ENCODE measurements around the gene SLC25A21. TPM values are rescaled to one million over a fixed set of nuclear protein-coding genes. Genes with fewer than 3 reads are reported as not detected.

SLC25A21 gene
- total and polyA plus RNA-seq, 2 experiments from 2014 or later, result 10.6 to 12.1 TPM

DNA sequence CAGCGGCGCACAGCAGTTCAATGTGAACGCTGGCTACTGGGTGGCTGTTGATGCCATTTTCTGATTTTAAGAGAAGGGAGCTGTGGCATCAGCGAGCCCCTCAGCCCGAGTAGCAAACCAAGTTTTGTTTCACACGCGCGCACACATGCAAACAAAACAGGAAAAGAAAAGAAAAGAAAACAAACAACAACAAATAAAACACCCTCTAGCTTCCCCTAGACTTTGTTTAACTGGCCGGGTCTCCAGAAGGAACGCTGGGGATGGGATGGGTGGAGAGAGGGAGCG lies 510.2 kb downstream of the SLC25A21 start:
- Histone ChIP-seq H3K36me3 (ENCODE audit: insufficient read depth) (no peaks in the 10 kb centered on the region), H2AFZ (peak overlapping the region; percentile 89), H4K20me1 (replicated peaks; ENCODE audit: insufficient read depth) (peaks cover 35% of the 10 kb centered on the region), H3K4me1 (ENCODE audit: insufficient read depth) (peaks cover 56% of the 10 kb centered on the region), H3K27ac (ENCODE audit: low read depth) (no peak overlapping the region), H3K9me2 (ENCODE audit: insufficient read depth) (no peaks in the 10 kb centered on the region), H3K4me3 (peak overlapping the region; percentile 56), H3K79me2 (replicated peaks; ENCODE audit: insufficient read depth) (no peaks in the 10 kb centered on the region), H3F3A (replicated peaks; ENCODE audit: low read depth) (peaks cover 38% of the 10 kb centered on the region), H3K27me3 (ENCODE audit: insufficient read depth) (peaks cover 96% of the 10 kb centered on the region), H3K4me2 (peak overlapping the region; percentile 92)
- no peak overlapping the region for H3K27ac Mint-ChIP-seq
- no peaks in the 10 kb centered on the region; the same call in 2 of the 3 replicates for H3K9me3 Mint-ChIP-seq
- DNase-seq (ENCODE audit: low spot score) (no peak), ATAC-seq (no peak)
- no peaks in the 10 kb centered on the region; the same call in 2 of the 3 replicates for H3K36me3 Mint-ChIP-seq (ENCODE audit: low read depth)
- H3K4me3 Mint-ChIP-seq, result peak overlapping the region; percentile 72
- H3K27me3 Mint-ChIP-seq (ENCODE audit: insufficient read depth, low read depth, poor library complexity), result peaks cover 99% of the 10 kb centered on the region
- peaks cover 53% of the 10 kb centered on the region for H3K4me1 Mint-ChIP-seq
- TF ChIP-seq, protein P1, sequence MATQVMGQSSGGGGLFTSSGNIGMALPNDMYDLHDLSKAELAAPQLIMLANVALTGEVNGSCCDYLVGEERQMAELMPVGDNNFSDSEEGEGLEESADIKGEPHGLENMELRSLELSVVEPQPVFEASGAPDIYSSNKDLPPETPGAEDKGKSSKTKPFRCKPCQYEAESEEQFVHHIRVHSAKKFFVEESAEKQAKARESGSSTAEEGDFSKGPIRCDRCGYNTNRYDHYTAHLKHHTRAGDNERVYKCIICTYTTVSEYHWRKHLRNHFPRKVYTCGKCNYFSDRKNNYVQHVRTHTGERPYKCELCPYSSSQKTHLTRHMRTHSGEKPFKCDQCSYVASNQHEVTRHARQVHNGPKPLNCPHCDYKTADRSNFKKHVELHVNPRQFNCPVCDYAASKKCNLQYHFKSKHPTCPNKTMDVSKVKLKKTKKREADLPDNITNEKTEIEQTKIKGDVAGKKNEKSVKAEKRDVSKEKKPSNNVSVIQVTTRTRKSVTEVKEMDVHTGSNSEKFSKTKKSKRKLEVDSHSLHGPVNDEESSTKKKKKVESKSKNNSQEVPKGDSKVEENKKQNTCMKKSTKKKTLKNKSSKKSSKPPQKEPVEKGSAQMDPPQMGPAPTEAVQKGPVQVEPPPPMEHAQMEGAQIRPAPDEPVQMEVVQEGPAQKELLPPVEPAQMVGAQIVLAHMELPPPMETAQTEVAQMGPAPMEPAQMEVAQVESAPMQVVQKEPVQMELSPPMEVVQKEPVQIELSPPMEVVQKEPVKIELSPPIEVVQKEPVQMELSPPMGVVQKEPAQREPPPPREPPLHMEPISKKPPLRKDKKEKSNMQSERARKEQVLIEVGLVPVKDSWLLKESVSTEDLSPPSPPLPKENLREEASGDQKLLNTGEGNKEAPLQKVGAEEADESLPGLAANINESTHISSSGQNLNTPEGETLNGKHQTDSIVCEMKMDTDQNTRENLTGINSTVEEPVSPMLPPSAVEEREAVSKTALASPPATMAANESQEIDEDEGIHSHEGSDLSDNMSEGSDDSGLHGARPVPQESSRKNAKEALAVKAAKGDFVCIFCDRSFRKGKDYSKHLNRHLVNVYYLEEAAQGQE (IDR thresholded peaks at IDR 0.05; ENCODE audit: unreplicated experiment), result no peak
- TF ChIP-seq STAT1 (IDR thresholded peaks at IDR 0.05; ENCODE audit: unreplicated experiment) (no peak), NANOG (IDR thresholded peaks at IDR 0.05; ENCODE audit: borderline replicate concordance) (no peak), POLR2AphosphoS5 (IDR thresholded peaks at IDR 0.05; ENCODE audit: low read depth) (no peak)
- TF ChIP-seq, protein P2, sequence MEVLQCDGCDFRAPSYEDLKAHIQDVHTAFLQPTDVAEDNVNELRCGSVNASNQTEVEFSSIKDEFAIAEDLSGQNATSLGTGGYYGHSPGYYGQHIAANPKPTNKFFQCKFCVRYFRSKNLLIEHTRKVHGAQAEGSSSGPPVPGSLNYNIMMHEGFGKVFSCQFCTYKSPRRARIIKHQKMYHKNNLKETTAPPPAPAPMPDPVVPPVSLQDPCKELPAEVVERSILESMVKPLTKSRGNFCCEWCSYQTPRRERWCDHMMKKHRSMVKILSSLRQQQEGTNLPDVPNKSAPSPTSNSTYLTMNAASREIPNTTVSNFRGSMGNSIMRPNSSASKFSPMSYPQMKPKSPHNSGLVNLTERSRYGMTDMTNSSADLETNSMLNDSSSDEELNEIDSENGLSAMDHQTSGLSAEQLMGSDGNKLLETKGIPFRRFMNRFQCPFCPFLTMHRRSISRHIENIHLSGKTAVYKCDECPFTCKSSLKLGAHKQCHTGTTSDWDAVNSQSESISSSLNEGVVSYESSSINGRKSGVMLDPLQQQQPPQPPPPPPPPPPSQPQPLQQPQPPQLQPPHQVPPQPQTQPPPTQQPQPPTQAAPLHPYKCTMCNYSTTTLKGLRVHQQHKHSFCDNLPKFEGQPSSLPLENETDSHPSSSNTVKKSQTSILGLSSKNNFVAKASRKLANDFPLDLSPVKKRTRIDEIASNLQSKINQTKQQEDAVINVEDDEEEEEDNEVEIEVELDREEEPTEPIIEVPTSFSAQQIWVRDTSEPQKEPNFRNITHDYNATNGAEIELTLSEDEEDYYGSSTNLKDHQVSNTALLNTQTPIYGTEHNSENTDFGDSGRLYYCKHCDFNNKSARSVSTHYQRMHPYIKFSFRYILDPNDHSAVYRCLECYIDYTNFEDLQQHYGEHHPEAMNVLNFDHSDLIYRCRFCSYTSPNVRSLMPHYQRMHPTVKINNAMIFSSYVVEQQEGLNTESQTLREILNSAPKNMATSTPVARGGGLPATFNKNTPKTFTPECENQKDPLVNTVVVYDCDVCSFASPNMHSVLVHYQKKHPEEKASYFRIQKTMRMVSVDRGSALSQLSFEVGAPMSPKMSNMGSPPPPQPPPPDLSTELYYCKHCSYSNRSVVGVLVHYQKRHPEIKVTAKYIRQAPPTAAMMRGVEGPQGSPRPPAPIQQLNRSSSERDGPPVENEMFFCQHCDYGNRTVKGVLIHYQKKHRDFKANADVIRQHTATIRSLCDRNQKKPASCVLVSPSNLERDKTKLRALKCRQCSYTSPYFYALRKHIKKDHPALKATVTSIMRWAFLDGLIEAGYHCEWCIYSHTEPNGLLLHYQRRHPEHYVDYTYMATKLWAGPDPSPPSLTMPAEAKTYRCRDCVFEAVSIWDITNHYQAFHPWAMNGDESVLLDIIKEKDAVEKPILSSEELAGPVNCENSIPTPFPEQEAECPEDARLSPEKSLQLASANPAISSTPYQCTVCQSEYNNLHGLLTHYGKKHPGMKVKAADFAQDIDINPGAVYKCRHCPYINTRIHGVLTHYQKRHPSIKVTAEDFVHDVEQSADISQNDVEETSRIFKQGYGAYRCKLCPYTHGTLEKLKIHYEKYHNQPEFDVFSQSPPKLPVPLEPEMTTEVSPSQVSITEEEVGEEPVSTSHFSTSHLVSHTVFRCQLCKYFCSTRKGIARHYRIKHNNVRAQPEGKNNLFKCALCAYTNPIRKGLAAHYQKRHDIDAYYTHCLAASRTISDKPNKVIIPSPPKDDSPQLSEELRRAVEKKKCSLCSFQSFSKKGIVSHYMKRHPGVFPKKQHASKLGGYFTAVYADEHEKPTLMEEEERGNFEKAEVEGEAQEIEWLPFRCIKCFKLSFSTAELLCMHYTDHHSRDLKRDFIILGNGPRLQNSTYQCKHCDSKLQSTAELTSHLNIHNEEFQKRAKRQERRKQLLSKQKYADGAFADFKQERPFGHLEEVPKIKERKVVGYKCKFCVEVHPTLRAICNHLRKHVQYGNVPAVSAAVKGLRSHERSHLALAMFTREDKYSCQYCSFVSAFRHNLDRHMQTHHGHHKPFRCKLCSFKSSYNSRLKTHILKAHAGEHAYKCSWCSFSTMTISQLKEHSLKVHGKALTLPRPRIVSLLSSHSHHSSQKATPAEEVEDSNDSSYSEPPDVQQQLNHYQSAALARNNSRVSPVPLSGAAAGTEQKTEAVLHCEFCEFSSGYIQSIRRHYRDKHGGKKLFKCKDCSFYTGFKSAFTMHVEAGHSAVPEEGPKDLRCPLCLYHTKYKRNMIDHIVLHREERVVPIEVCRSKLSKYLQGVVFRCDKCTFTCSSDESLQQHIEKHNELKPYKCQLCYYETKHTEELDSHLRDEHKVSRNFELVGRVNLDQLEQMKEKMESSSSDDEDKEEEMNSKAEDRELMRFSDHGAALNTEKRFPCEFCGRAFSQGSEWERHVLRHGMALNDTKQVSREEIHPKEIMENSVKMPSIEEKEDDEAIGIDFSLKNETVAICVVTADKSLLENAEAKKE (CRISPR knock-in tag; IDR thresholded peaks at IDR 0.05), result no peak

Measured in GM23338 (cell line).